GM21737 (cell line): ENCODE measurements around the gene SLC38A1.

ENCODE experiments used
- ATAC-seq: cut with Tn5 transposase; IDR thresholded peaks from one replicate; pipeline ENCODE4 v1.9.1; 2021; ENCODE audit warnings: mild to moderate bottlenecking, moderate library complexity; ENCODE audit not compliant: unreplicated experiment

The SLC38A1 gene

GRCh38 chr12:46144433-46144832, 124.4 kb downstream of the SLC38A1 start:
- ATAC-seq, result no peak

- no peak for ATAC-seq
Observed at GRCh38 chr12:46136249-46136648, 132.6 kb downstream of the SLC38A1 start.

- no peak for ATAC-seq
Observed at GRCh38 chr12:46135750-46136149, 133.1 kb downstream of the SLC38A1 start.

GRCh38 chr12:46134852-46135251, 134.0 kb downstream of the SLC38A1 start:
- no peak for ATAC-seq

GRCh38 chr12:46134205-46134811, 134.5 kb downstream of the SLC38A1 start:
- no peak for ATAC-seq

- ATAC-seq, result no peak
Observed at GRCh38 chr12:46133751-46134150, 135.1 kb downstream of the SLC38A1 start.
